DND-41 (cell line): Measurements from ENCODE around the gene RPS6KA6.
A peak's percentile ranks its signal among the peaks of the same experiment; 100 is the strongest.

Source experiments
- ATAC-seq: fragments of 200-7000 bp; cut with Tn5 transposase; 3 replicates; pipeline ENCODE4 v1.9.1; 2021; ENCODE audit warnings: low read depth; ENCODE audit not compliant: insufficient read depth
- DNase-seq: peaks from one replicate; pipeline ENCODE4 v3.0.0-alpha.2; 2020
- H2AFZ ChIP-seq: 2 replicates; pipeline ENCODE4 v1.6.0; 2012; ENCODE audit warnings: low read depth, low read length
- H3K27ac ChIP-seq: 2 replicates; pipeline ENCODE4 v1.5.1; 2012; ENCODE audit warnings: low read length, inconsistent platforms
- H3K27me3 ChIP-seq: fragments of 200-600 bp; sonication (generic); 2 replicates; pipeline ENCODE4 v1.6.0; 2012; ENCODE audit warnings: low read length, mild to moderate bottlenecking, inconsistent platforms; ENCODE audit not compliant: insufficient read depth, poor library complexity
- H3K36me3 ChIP-seq: 2 replicates; pipeline ENCODE4 v1.5.1; 2012; ENCODE audit warnings: low read length, inconsistent platforms; ENCODE audit not compliant: insufficient read depth
- H3K4me1 ChIP-seq: 2 replicates; pipeline ENCODE4 v1.5.1; 2012; ENCODE audit warnings: mild to moderate bottlenecking, low read length; ENCODE audit not compliant: insufficient read depth
- H3K4me2 ChIP-seq: 2 replicates; pipeline ENCODE4 v1.6.0; 2012; ENCODE audit warnings: mild to moderate bottlenecking, moderate library complexity, low read length, inconsistent platforms; ENCODE audit not compliant: insufficient read depth
- H3K4me3 ChIP-seq, 2 experiments: fragments of 200-600 bp in 1 of 2; shearing (Covaris generic) in 1 of 2; 2 replicates each; pipeline ENCODE4 v1.5.1; 2012 to 2016; ENCODE audit warnings: inconsistent platforms in 2 of 2, low read length in 2 of 2, mild to moderate bottlenecking in 2 of 2, low read depth in 1 of 2, moderate library complexity in 1 of 2
- H3K79me2 ChIP-seq: 2 replicates; pipeline ENCODE4 v1.6.0; 2012; ENCODE audit warnings: low read length, inconsistent platforms; ENCODE audit not compliant: insufficient read depth
- H3K9ac ChIP-seq: 2 replicates; pipeline ENCODE4 v1.6.0; 2012; ENCODE audit warnings: low read depth, mild to moderate bottlenecking, inconsistent platforms, low read length, moderate library complexity
- H3K9me3 ChIP-seq: 2 replicates; pipeline ENCODE4 v1.5.1; 2012; ENCODE audit warnings: low read length, moderate library complexity, mild to moderate bottlenecking, inconsistent platforms; ENCODE audit not compliant: insufficient read depth, severe bottlenecking
- H4K20me1 ChIP-seq: 2 replicates; pipeline ENCODE4 v1.6.0; 2012; ENCODE audit warnings: low read length; ENCODE audit not compliant: insufficient read depth
- CTCF ChIP-seq: IDR thresholded peaks from 2 replicates; pipeline ENCODE4 v1.5.1; 2012; ENCODE audit warnings: borderline replicate concordance, low read length, moderate library complexity, mild to moderate bottlenecking; ENCODE audit not compliant: poor library complexity, severe bottlenecking; ENCODE audit errors: extremely low read depth
- EZH2 ChIP-seq: IDR thresholded peaks from 3 replicates; pipeline ENCODE4 v1.6.1; 2012; ENCODE audit warnings: borderline replicate concordance, low read depth, mild to moderate bottlenecking, moderate library complexity, low read length, inconsistent platforms; ENCODE audit not compliant: severe bottlenecking

Gene RPS6KA6

GRCh38 chrX:84046403-84046984 lies 141.5 kb downstream of the RPS6KA6 start:
- peak; percentile 67; the same call in 2 of the 3 replicates for ATAC-seq
- H3K9ac ChIP-seq = no peak overlapping the region
- peak; percentile 5 for DNase-seq
- H4K20me1 ChIP-seq = no peaks in the 10 kb centered on the region
- no peak overlapping the region for H3K4me2 ChIP-seq
- H3K27me3 ChIP-seq = no peaks in the 10 kb centered on the region
- no peaks in the 10 kb centered on the region for H3K79me2 ChIP-seq
- no peak for TF ChIP-seq EZH2
- TF ChIP-seq CTCF = peak; percentile 73
- no peak overlapping the region for H3K4me3 ChIP-seq
- H3K4me1 ChIP-seq = no peaks in the 10 kb centered on the region
- H2AFZ ChIP-seq = no peak overlapping the region
- H3K36me3 ChIP-seq = no peaks in the 10 kb centered on the region
- no peak overlapping the region for H3K27ac ChIP-seq
- H3K9me3 ChIP-seq = no peaks in the 10 kb centered on the region

GRCh38 chrX:84044051-84044450 lies 143.9 kb downstream of the RPS6KA6 start:
- no peak for ATAC-seq
- TF ChIP-seq CTCF = no peak
- no peak for TF ChIP-seq EZH2
- DNase-seq = no peak
- Histone ChIP-seq H3K36me3 (no peaks in the 10 kb centered on the region), H3K9ac (no peak overlapping the region), H3K4me1 (no peaks in the 10 kb centered on the region), H3K4me3 (no peak overlapping the region), H4K20me1 (no peaks in the 10 kb centered on the region), H2AFZ (no peak overlapping the region), H3K79me2 (no peaks in the 10 kb centered on the region), H3K4me2 (no peak overlapping the region), H3K27ac (no peak overlapping the region), H3K9me3 (no peaks in the 10 kb centered on the region), H3K27me3 (no peaks in the 10 kb centered on the region)
